Heart right ventricle (tissue), 16 donors: ENCODE results near the gene LDLRAD1. TPM values are rescaled to one million over a fixed set of nuclear protein-coding genes. Genes with fewer than 3 reads are reported as not detected.

Source experiments
- ATAC-seq, 8 donors: fragments of 200-7000 bp; cut with Tn5 transposase; one replicate each; pipeline ENCODE4 v1.9.1; 2020; ENCODE audit warnings: mild to moderate bottlenecking in 8 of 8, moderate library complexity in 8 of 8, moderate number of reproducible peaks in 1 of 8
- DNase-seq, 2 donors: peaks; one replicate each; pipeline ENCODE4 v3.0.0-alpha.2; 2020
- H3K27ac ChIP-seq, 10 donors: fragments of 200-600 bp; sonication (generic) in 2 of 10; one replicate each; pipeline versions ENCODE4 v1.5.0 to v1.8.0; 2020 to 2022; ENCODE audit warnings: mild to moderate bottlenecking in 3 of 10
- H3K27me3 ChIP-seq, 7 donors: fragments of 200-600 bp; one replicate each; pipeline ENCODE4 v1.8.0; 2021 to 2022; ENCODE audit warnings: mild to moderate bottlenecking in 2 of 7
- H3K36me3 ChIP-seq, 9 donors: fragments of 200-600 bp; sonication (generic) in 1 of 9; one replicate each; pipeline versions ENCODE4 v1.5.0 to v1.8.0; 2020 to 2022; ENCODE audit warnings: mild to moderate bottlenecking in 2 of 9
- H3K4me1 ChIP-seq, 9 donors: fragments of 200-600 bp; sonication (generic) in 1 of 9; one replicate each; pipeline versions ENCODE4 v1.5.0 to v1.8.0; 2020 to 2022; ENCODE audit warnings: mild to moderate bottlenecking in 4 of 9
- H3K4me3 ChIP-seq, 10 donors: fragments of 200-600 bp; sonication (generic) in 2 of 10; one replicate each; pipeline versions ENCODE4 v1.5.0 to v1.8.0; 2020 to 2022; ENCODE audit warnings: mild to moderate bottlenecking in 7 of 10, moderate library complexity in 2 of 10
- H3K9me3 ChIP-seq, 11 donors: fragments of 200-600 bp in 10 of 11; sonication (generic) in 2 of 11; one replicate each; pipeline versions ENCODE4 v1.5.0 to v1.8.0; 2013 to 2022; ENCODE audit warnings: mild to moderate bottlenecking in 2 of 11, control low read depth in 1 of 11, moderate library complexity in 1 of 11
- CTCF ChIP-seq, 9 donors: fragments of 200-600 bp; sonication (generic) in 2 of 9; IDR thresholded peaks; one replicate each; pipeline versions ENCODE4 v1.5.0 to v1.8.0; 2021 to 2022; ENCODE audit warnings: antibody characterized with exemption in 9 of 9, mild to moderate bottlenecking in 5 of 9, moderate library complexity in 1 of 9
- WGBS, 2 donors: extraction: QIAGEN DNeasy Blood & Tissue Kit; methylation state at CpG; one replicate each; pipeline ENCODE4 v1.1.7; 2013; ENCODE audit warnings: inconsistent platforms in 1 of 2; 5-methylcytosine and 5-hydroxymethylcytosine counted together
- intact Hi-C, 10 donors: fragments of 100-400 bp; cut with DNase I; formaldehyde crosslinking; loops; one replicate each; pipeline versions ENCODE4 v1.11.1 to v1.14.2; 2022
- microRNA-seq, 2 donors: library from miRNA; unstranded; fragments of <30 nt; microRNA quantifications; one replicate each; pipeline ENCODE4 v1.2.0, GENCODE V29; 2021
- polyA plus RNA-seq, 2 donors: library from polyadenylated mRNA; stranded (reverse); fragments of 200-250 nt; gene quantifications; one replicate each; pipeline ENCODE4 v1.2.3, GENCODE V29; 2013
- total RNA-seq, 10 donors: library from RNA; stranded (reverse); fragmentation: NEBNext Ultra II Directional in 3 of 10; extraction: Animal tissue kit (Norgen Biotek cat#: 25700) in 3 of 10; gene quantifications; one replicate each; pipeline versions ENCODE4 v1.2.1 to v1.2.4, GENCODE V29; 2021 to 2023
- donor health status: Arrhythmogenic right ventricular cardiomyopathy.
- donor health status: ischemic (EF 13 %, LVEDD 7.1; RV severe dilation, severe dysfunction).
- donor health status: healthy with polysubstance abuse.
- donor health status: DM: no; HTN: yes; CAD: no.
- donor health status: DM: no; HTN: no; CAD: no.
- donor health status: ischemic (EF 25% LVEDD 6.9; RV normal size, moderate dysfunction).
- donor health status: ischemic (EF 25% LVEDD 5.7; RV mildly dilated, moderate dysfunction).
- donor health status: healthy.
- donor health status: DM: yes; HTN: yes; CAD: no.
- donor health status: Ischemic cardiomyopathy.
- donor health status: ischemic (EF 35%, LVEDD 5.7; RV mildly dilated, moderate dysfunction).
- donor health status: nonischemic (EF 11% LVEDD 7.7; RV severe dilation, severe dysfunction).
- donor health status: DM: yes; HTN: yes; CAD: no.
- donor health status: PGD.
- donor health status: ischemic (EF 29% LVEDD 5.4; RV normal size, mild dysfunction).
- donor health status: nonischemic (EF 23%, LVEDD 6.1; RV moderate dilation, normal function).

The LDLRAD1 gene
- total and polyA plus RNA-seq, 12 donors = not detected

DNA sequence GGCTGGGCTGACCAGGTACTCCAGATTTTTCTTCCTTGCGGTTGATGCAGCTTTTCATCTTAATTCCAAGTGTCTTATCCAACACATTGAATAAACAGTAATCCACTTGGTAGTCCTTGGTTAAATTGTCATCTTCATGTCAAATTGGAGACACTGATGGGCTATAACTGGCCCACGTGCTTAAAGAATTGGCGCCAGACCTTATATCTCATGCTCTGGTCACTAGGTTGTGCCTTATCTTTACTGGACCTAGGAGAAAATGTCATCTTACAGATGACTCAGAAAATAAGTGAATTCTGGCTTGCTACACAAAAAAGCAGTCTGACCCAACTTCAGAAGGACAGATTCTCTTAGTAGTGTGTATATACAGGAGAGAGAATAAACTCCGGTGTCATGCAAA, 55.6 kb downstream of the LDLRAD1 start:
- peaks cover 0 to 11% (median 2%) of the 10 kb centered on the region in 9 donors for H3K4me1 ChIP-seq
- no peak overlapping the region for H3K4me3 ChIP-seq
- DNase-seq (no peak), ATAC-seq (no peak)
- H3K27ac ChIP-seq = no peak overlapping the region
- no peak for TF ChIP-seq CTCF (IDR thresholded peaks at IDR 0.05)
- 93 to 94% methylated on average over 4 of the region's 4 CpGs for WGBS, 2 donors
- no peaks in the 10 kb centered on the region for H3K9me3 ChIP-seq
- H3K27me3 ChIP-seq = no peaks in the 10 kb centered on the region
- intact Hi-C loops = loop anchor here in 2 of 10 donors (5.0 kb wide), 1 partner anchor 100 kb away; no protein-coding TSS in a partner anchor
- peaks cover 0 to 97% (median 45%) of the 10 kb centered on the region in 9 donors for H3K36me3 ChIP-seq

GRCh38 chr1:53959664-53960250, 58.2 kb downstream of the LDLRAD1 start:
- Histone ChIP-seq H3K4me1 (peaks cover 0 to 18% (median 10%) of the 10 kb centered on the region in 9 donors), H3K4me3 (no peak overlapping the region), H3K36me3 (peaks cover 0 to 94% (median 36%) of the 10 kb centered on the region in 9 donors), H3K27me3 (no peaks in the 10 kb centered on the region), H3K9me3 (no peaks in the 10 kb centered on the region), H3K27ac (no peak overlapping the region)
- TF ChIP-seq CTCF (IDR thresholded peaks at IDR 0.05) = peak; percentile 6 to 66 (median 56)
- DNase-seq = no peak
- ATAC-seq = no peak
- intact Hi-C loops = loop anchor here in 4 of 10 donors (2.0 to 5.0 kb wide), 3 partner anchors 82 to 99 kb away; no protein-coding TSS in a partner anchor

Small RNAs within 50 kb of the gene (microRNA-seq; reads per million reads assigned to microRNA genes)
- 2.0 to 3.0 reads per million in 2 donors for gene MIR4781

Other genes starting within 250 kb of the LDLRAD1 start
- gene NDC1, start 179.9 kb downstream of the LDLRAD1 start, total RNA-seq = 1 to 10 TPM; 4.2 to 8.0 (median 5.8) TPM
- 1 to 10 TPM; 2.0 to 4.0 TPM for gene NDC1, start 179.9 kb downstream of the LDLRAD1 start, polyA plus RNA-seq
- gene YIPF1, start 128.4 kb downstream of the LDLRAD1 start, total RNA-seq = 10 to 100 TPM; 10.2 to 20.1 (median 13.2) TPM
- 10 to 100 TPM in 1 of 2 donors, 1 to 10 TPM in 1; 9.6 to 22.1 TPM for gene YIPF1, start 128.4 kb downstream of the LDLRAD1 start, polyA plus RNA-seq
- gene DIO1, start 124.0 kb downstream of the LDLRAD1 start, total RNA-seq = not detected
- gene DIO1, start 124.0 kb downstream of the LDLRAD1 start, polyA plus RNA-seq = not detected
- 10 to 100 TPM in 6 of 10 donors, 1 to 10 TPM in 4; 7.8 to 16.0 (median 10.7) TPM for gene IFT25, start 72.5 kb downstream of the LDLRAD1 start, total RNA-seq
- 10 to 100 TPM in 1 of 2 donors, 1 to 10 TPM in 1; 9.9 to 12.3 TPM for gene IFT25, start 72.5 kb downstream of the LDLRAD1 start, polyA plus RNA-seq
- gene LRRC42, start 71.8 kb downstream of the LDLRAD1 start, total RNA-seq = 10 to 100 TPM; 10.4 to 16.5 (median 14.8) TPM
- gene LRRC42, start 71.8 kb downstream of the LDLRAD1 start, polyA plus RNA-seq = 10 to 100 TPM in 1 of 2 donors, 1 to 10 TPM in 1; 2.9 to 13.2 TPM
- 100 to 1,000 TPM; 285 to 474 (median 345) TPM for gene TMEM59, start 35.0 kb upstream of the LDLRAD1 start, total RNA-seq
- 100 to 1,000 TPM in 1 of 2 donors, 10 to 100 TPM in 1; 98.2 to 231 TPM for gene TMEM59, start 35.0 kb upstream of the LDLRAD1 start, polyA plus RNA-seq
- gene TCEANC2, start 35.4 kb upstream of the LDLRAD1 start, total RNA-seq = 1 to 10 TPM; 2.3 to 5.9 (median 4.1) TPM
- 1 to 10 TPM; 1.4 to 2.6 TPM for gene TCEANC2, start 35.4 kb upstream of the LDLRAD1 start, polyA plus RNA-seq
- under 1 TPM in 1 of 10 donors, not detected in 9; 0.11 TPM for gene CDCP2, start 134.8 kb upstream of the LDLRAD1 start, total RNA-seq
- under 1 TPM in 1 of 2 donors, not detected in 1; 0.03 TPM for gene CDCP2, start 134.8 kb upstream of the LDLRAD1 start, polyA plus RNA-seq
- gene CYB5RL, start 181.8 kb upstream of the LDLRAD1 start, total RNA-seq = 1 to 10 TPM; 3.2 to 8.3 (median 5.8) TPM
- 1 to 10 TPM in 1 of 2 donors, under 1 TPM in 1; 0.99 to 2.5 TPM for gene CYB5RL, start 181.8 kb upstream of the LDLRAD1 start, polyA plus RNA-seq
- 10 to 100 TPM; 82.2 to 97.4 (median 90.2) TPM for gene MRPL37, start 182.0 kb upstream of the LDLRAD1 start, total RNA-seq
- 10 to 100 TPM; 33.0 to 75.2 TPM for gene MRPL37, start 182.0 kb upstream of the LDLRAD1 start, polyA plus RNA-seq